GM23338 (cell line): ENCODE data around the gene ANKRD6.

Experiments
- CREB1 ChIP-seq: fragments of 250-450 bp; sonication (Bioruptor Pico); IDR thresholded peaks from 2 replicates; pipeline ENCODE4 v1.5.0; 2020; ENCODE audit warnings: low read depth, mild to moderate bottlenecking, moderate library complexity
- CTCF ChIP-seq, 2 experiments: fragments of 200-600 bp in 1 of 2; sonication (generic) in 1 of 2; conservative IDR thresholded peaks; 2 replicates each; pipeline versions ENCODE4 v1.5.1 to v1.6.1; 2016 to 2017; ENCODE audit warnings: antibody characterized with exemption in 2 of 2, low read depth in 2 of 2, mild to moderate bottlenecking in 2 of 2, moderate library complexity in 1 of 2
- EZH2 ChIP-seq: fragments of 200-600 bp; sonication (generic); IDR thresholded peaks from one replicate; pipeline ENCODE4 v1.8.0; 2017; ENCODE audit warnings: antibody characterized with exemption, mild to moderate bottlenecking, low read depth; ENCODE audit not compliant: unreplicated experiment
- EZH2phosphoT487 ChIP-seq: fragments of 200-600 bp; sonication (generic); IDR thresholded peaks from one replicate; pipeline ENCODE4 v1.8.1; 2018; ENCODE audit warnings: antibody characterized with exemption; ENCODE audit not compliant: unreplicated experiment
- NANOG ChIP-seq: IDR thresholded peaks from 2 replicates; pipeline ENCODE4 v1.6.1; 2016; ENCODE audit warnings: antibody characterized with exemption, borderline replicate concordance
- POLR2AphosphoS5 ChIP-seq: IDR thresholded peaks from 2 replicates; pipeline ENCODE4 v1.6.1; 2016; ENCODE audit warnings: antibody characterized with exemption, low read depth
- REST ChIP-seq: IDR thresholded peaks from one replicate; pipeline ENCODE4 v1.6.1; 2018; ENCODE audit warnings: antibody characterized with exemption; ENCODE audit not compliant: unreplicated experiment
- STAT1 ChIP-seq: IDR thresholded peaks from one replicate; pipeline ENCODE4 v1.6.1; 2016; ENCODE audit warnings: antibody characterized with exemption; ENCODE audit not compliant: unreplicated experiment

- TF ChIP-seq CTCF (conservative IDR thresholded peaks at IDR 0.05; ENCODE audit: low read depth in 2 of 2) (no peak), EZH2phosphoT487 (no peak), STAT1 (no peak), REST (no peak), NANOG (no peak), POLR2AphosphoS5 (no peak), CREB1 (CRISPR knock-in tag) (no peak), EZH2 (no peak)
These were observed 163.1 kb downstream of the ANKRD6 start for GRCh38 chr6:89596056-89596455.
